ENCODE results near the gene DDX42.

GRCh38 chr17:63842173-63842539, 68.2 kb downstream of the DDX42 start:
- TF ChIP-seq CTCF (IDR thresholded peaks at IDR 0.05) (peak; percentile 4), EZH2 (IDR thresholded peaks at IDR 0.05) (no peak), EZH2phosphoT487 (IDR thresholded peaks at IDR 0.05) (no peak)
